ENCODE data around the gene CENPS. TPM values are rescaled to one million over a fixed set of nuclear protein-coding genes. Genes with fewer than 3 reads are reported as not detected.
A peak's percentile ranks its signal among the peaks of the same experiment; 100 is the strongest.
"Not testable (repeated sequence)": the region's sequence is repeated elsewhere in the genome, so short reads cannot be mapped to it uniquely, and the experiment has no call there.

The CENPS gene
- total RNA-seq, 1 experiment from 2014 or later: 16.3 TPM

- no peak for TF ChIP-seq EZH2 (IDR thresholded peaks at IDR 0.05; ENCODE audit: low read length, unreplicated experiment)
- TF ChIP-seq EZH2phosphoT487 (IDR thresholded peaks at IDR 0.05; ENCODE audit: borderline replicate concordance, low read length): no peak
- no peak for TF ChIP-seq CTCF (conservative IDR thresholded peaks at IDR 0.05; ENCODE audit: low read depth, low read length)
- H3F3A ChIP-seq (ENCODE audit: low read length, unreplicated experiment): no peaks in the 10 kb centered on the region
- ATAC-seq (no peak), DNase-seq (no peak)
- intact Hi-C loops (cut with micrococcal nuclease): no loop called here
- ChIA-PET POLR2A (ENCODE audit: unreplicated experiment) (no interaction called here), CTCF (no interaction called here)
- no peak overlapping the region for H3K4me2 ChIP-seq (ENCODE audit: low read length)
- H3K4me1 ChIP-seq (ENCODE audit: insufficient read depth, low read length): no peaks in the 10 kb centered on the region
- H3K9me3 ChIP-seq (ENCODE audit: low read length): no peaks in the 10 kb centered on the region
- no peak overlapping the region for H3K4me3 ChIP-seq (ENCODE audit: low read length)
- no TSS peak for BruUV-seq (replicated peaks)
- H3K9me2 ChIP-seq (replicated peaks; ENCODE audit: low read length): no peaks in the 10 kb centered on the region
- H3K36me3 ChIP-seq (ENCODE audit: low read depth, low read length): peaks cover 28% of the 10 kb centered on the region
- H3K9ac ChIP-seq (ENCODE audit: low read length): no peak overlapping the region
- no peaks in the 10 kb centered on the region for H3K27me3 ChIP-seq (ENCODE audit: low read length)
- no peak overlapping the region for H2AFZ ChIP-seq (ENCODE audit: low read length)
- H4K20me1 ChIP-seq (ENCODE audit: low read length): no peaks in the 10 kb centered on the region
- H3K27ac ChIP-seq (ENCODE audit: low read length): no peak overlapping the region
- H3K79me2 ChIP-seq (ENCODE audit: low read length): no peaks in the 10 kb centered on the region
Measured at GRCh38 chr1:10421637-10422036, 8.6 kb upstream of the CENPS start.

- no peak overlapping the region for H2AFZ ChIP-seq (ENCODE audit: low read length)
- TF ChIP-seq EZH2 (IDR thresholded peaks at IDR 0.05; ENCODE audit: low read length, unreplicated experiment): no peak
- no peak for TF ChIP-seq CTCF (conservative IDR thresholded peaks at IDR 0.05; ENCODE audit: low read depth, low read length)
- TF ChIP-seq EZH2phosphoT487 (IDR thresholded peaks at IDR 0.05; ENCODE audit: borderline replicate concordance, low read length): no peak
- no peak overlapping the region for H3K9ac ChIP-seq (ENCODE audit: low read length)
- no peaks in the 10 kb centered on the region for H3K9me2 ChIP-seq (replicated peaks; ENCODE audit: low read length)
- intact Hi-C loops (cut with micrococcal nuclease): no loop called here
- no peak overlapping the region for H3K4me2 ChIP-seq (ENCODE audit: low read length)
- H3K27ac ChIP-seq (ENCODE audit: low read length): no peak overlapping the region
- H3K9me3 ChIP-seq (ENCODE audit: low read length): no peaks in the 10 kb centered on the region
- no peaks in the 10 kb centered on the region for H3K4me1 ChIP-seq (ENCODE audit: insufficient read depth, low read length)
- H3K79me2 ChIP-seq (ENCODE audit: low read length): no peaks in the 10 kb centered on the region
- BruUV-seq (replicated peaks): no TSS peak
- no peak overlapping the region for H3K4me3 ChIP-seq (ENCODE audit: low read length)
- POLR2A ChIA-PET (ENCODE audit: unreplicated experiment): no interaction called here
- H4K20me1 ChIP-seq (ENCODE audit: low read length): no peaks in the 10 kb centered on the region
- peak; percentile 14; the same call in 1 of the 2 replicates for ATAC-seq
- no peak for DNase-seq
- H3F3A ChIP-seq (ENCODE audit: low read length, unreplicated experiment): no peaks in the 10 kb centered on the region
- H3K36me3 ChIP-seq (ENCODE audit: low read depth, low read length): peaks cover 12% of the 10 kb centered on the region
- H3K27me3 ChIP-seq (ENCODE audit: low read length): no peaks in the 10 kb centered on the region
- CTCF ChIA-PET: no interaction called here
Measured at GRCh38 chr1:10424034-10424433, 6.2 kb upstream of the CENPS start.

- Histone ChIP-seq H3K4me2 (ENCODE audit: low read length) (no peak overlapping the region), H3F3A (ENCODE audit: low read length, unreplicated experiment) (no peaks in the 10 kb centered on the region), H3K4me3 (ENCODE audit: low read length) (no peak overlapping the region), H2AFZ (ENCODE audit: low read length) (no peak overlapping the region), H3K27me3 (ENCODE audit: low read length) (no peaks in the 10 kb centered on the region), H3K36me3 (ENCODE audit: low read depth, low read length) (peaks cover 7% of the 10 kb centered on the region; the same call in 1 of the 2 replicates), H3K4me1 (ENCODE audit: insufficient read depth, low read length) (peaks cover 4% of the 10 kb centered on the region; the same call in 1 of the 2 replicates), H3K27ac (ENCODE audit: low read length) (no peak overlapping the region), H3K9me3 (ENCODE audit: low read length) (no peaks in the 10 kb centered on the region), H3K79me2 (ENCODE audit: low read length) (no peaks in the 10 kb centered on the region), H4K20me1 (ENCODE audit: low read length) (no peaks in the 10 kb centered on the region), H3K9me2 (replicated peaks; ENCODE audit: low read length) (no peaks in the 10 kb centered on the region), H3K9ac (ENCODE audit: low read length) (no peak overlapping the region)
- POLR2A ChIA-PET (ENCODE audit: unreplicated experiment): no interaction called here
- DNase-seq (no peak), ATAC-seq (no peak)
- intact Hi-C loops (cut with micrococcal nuclease): no loop called here
- CTCF ChIA-PET: no interaction called here
- no TSS peak for BruUV-seq (replicated peaks)
- no peak for TF ChIP-seq EZH2 (IDR thresholded peaks at IDR 0.05; ENCODE audit: low read length, unreplicated experiment)
- TF ChIP-seq EZH2phosphoT487 (IDR thresholded peaks at IDR 0.05; ENCODE audit: borderline replicate concordance, low read length): no peak
Measured at GRCh38 chr1:10424651-10425050, 5.6 kb upstream of the CENPS start.

GRCh38 chr1:10425826-10426534, 4.3 kb upstream of the CENPS start:
- H2AFZ ChIP-seq (ENCODE audit: low read length); H3K4me3 ChIP-seq (ENCODE audit: low read length); H3K27ac ChIP-seq (ENCODE audit: low read length); H3K9me2 ChIP-seq (replicated peaks; ENCODE audit: low read length); H3K9ac ChIP-seq (ENCODE audit: low read length); H3K4me2 ChIP-seq (ENCODE audit: low read length); H3K4me1 ChIP-seq (ENCODE audit: insufficient read depth, low read length); BruUV-seq (replicated peaks); H3F3A ChIP-seq (ENCODE audit: low read length, unreplicated experiment); H3K36me3 ChIP-seq (ENCODE audit: low read depth, low read length); H3K79me2 ChIP-seq (ENCODE audit: low read length); intact Hi-C loops (cut with micrococcal nuclease); H3K27me3 ChIP-seq (ENCODE audit: low read length); DNase-seq; ATAC-seq; H4K20me1 ChIP-seq (ENCODE audit: low read length); H3K9me3 ChIP-seq (ENCODE audit: low read length): not testable (repeated sequence)
- ChIA-PET POLR2A (ENCODE audit: unreplicated experiment) (interaction anchor here (0.6 kb wide), 1 partner anchor 45 kb away, joined by 5 read pairs; no protein-coding TSS in a partner anchor), CTCF (interaction anchor here (1.4 kb wide), 1 partner anchor 49 kb away, joined by 3 read pairs; no protein-coding TSS in a partner anchor)

GRCh38 chr1:10426535-10426848, 3.7 kb upstream of the CENPS start:
- H3K9me3 ChIP-seq (ENCODE audit: low read length); H3K27ac ChIP-seq (ENCODE audit: low read length); ATAC-seq; H3K4me2 ChIP-seq (ENCODE audit: low read length); POLR2A ChIA-PET (ENCODE audit: unreplicated experiment); BruUV-seq (replicated peaks); DNase-seq; H3K9ac ChIP-seq (ENCODE audit: low read length); H3K4me1 ChIP-seq (ENCODE audit: insufficient read depth, low read length); H3K36me3 ChIP-seq (ENCODE audit: low read depth, low read length); H3K4me3 ChIP-seq (ENCODE audit: low read length); H3K27me3 ChIP-seq (ENCODE audit: low read length); H4K20me1 ChIP-seq (ENCODE audit: low read length); H3K79me2 ChIP-seq (ENCODE audit: low read length); H3F3A ChIP-seq (ENCODE audit: low read length, unreplicated experiment); H3K9me2 ChIP-seq (replicated peaks; ENCODE audit: low read length); intact Hi-C loops (cut with micrococcal nuclease); H2AFZ ChIP-seq (ENCODE audit: low read length): not testable (repeated sequence)
- CTCF ChIA-PET: interaction anchor here (1.4 kb wide), 1 partner anchor 49 kb away, joined by 3 read pairs; no protein-coding TSS in a partner anchor

All from PC-3 (cell line).